Neural cell (in vitro differentiated cells): ENCODE measurements around the gene DEAF1.

ENCODE experiments used
- EP300 ChIP-seq: fragments of 450-650 bp; conservative IDR thresholded peaks from 2 replicates; pipeline ENCODE4 v1.6.1; 2014; ENCODE audit warnings: antibody characterized with exemption, mild to moderate bottlenecking, moderate library complexity; ENCODE audit not compliant: poor library complexity, severe bottlenecking
- POLR2AphosphoS5 ChIP-seq: IDR thresholded peaks from 2 replicates; pipeline ENCODE4 v1.6.1; 2012
- SMC3 ChIP-seq: fragments of 450-650 bp; conservative IDR thresholded peaks from 2 replicates; pipeline ENCODE4 v1.6.1; 2014; ENCODE audit warnings: antibody characterized with exemption, mild to moderate bottlenecking, moderate library complexity; ENCODE audit not compliant: poor library complexity

- TF ChIP-seq POLR2AphosphoS5 = no peak
- TF ChIP-seq EP300 = no peak
- no peak for TF ChIP-seq SMC3
Observed at GRCh38 chr11:629237-629583, 65.8 kb downstream of the DEAF1 start.
